NK-92 (cell line): ENCODE results near the gene EEF2K.
"Not testable (repeated sequence)": the region's sequence is repeated elsewhere in the genome, so short reads cannot be mapped to it uniquely, and the experiment has no call there.

Source experiments
- DNase-seq: peaks from one replicate; lab custom pipeline; 2025; ENCODE audit not compliant: unreplicated experiment; lab: John Stamatoyannopoulos, UW

Gene EEF2K

DNA sequence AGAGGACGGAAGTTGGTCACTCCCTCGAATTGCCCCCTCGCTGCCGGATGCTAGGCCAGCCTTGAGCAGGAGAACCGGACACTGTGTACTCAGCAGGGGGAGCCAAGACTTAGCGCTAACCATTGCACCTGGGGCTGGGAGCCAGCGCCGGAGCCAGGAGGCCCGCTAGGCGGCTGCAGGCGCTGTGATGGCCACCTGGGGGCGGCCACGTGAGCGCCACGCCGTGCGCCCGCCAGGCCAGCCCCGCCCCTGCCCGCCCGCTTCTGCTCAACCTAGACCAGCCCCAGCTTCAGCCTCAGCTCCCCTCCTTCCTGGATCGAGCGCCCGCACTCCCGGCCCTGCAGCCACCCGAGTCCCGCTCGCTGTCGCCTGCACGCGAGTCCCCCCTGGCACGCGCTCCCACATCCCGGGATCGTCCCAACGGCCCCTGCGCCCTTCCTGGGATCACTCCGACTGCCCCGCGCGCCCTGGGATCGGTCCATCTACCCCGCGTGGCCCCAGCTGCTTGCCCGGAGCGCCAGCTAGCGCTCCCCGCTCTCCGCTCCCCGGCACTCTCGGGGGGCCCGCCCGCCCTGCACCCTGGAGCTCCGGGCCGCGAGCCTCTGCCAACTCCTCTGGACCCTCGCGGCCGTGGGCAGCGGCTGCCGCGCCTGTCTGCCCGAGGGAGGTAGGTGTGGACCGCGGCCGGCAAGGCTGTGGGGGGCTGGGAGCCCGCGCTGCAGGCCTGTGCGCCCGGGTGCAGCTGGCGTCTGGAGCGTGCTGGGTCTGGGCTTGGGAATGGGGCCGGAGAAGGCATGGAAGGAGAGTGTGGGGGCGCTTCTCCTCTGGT, at the start of gene EEF2K:
EEF2K (plus strand) TSS at position 266 of the 829 bp plus-strand sequence. CDS start 19,452 bp downstream, outside the sequence.
- no peak for DNase-seq

DNA sequence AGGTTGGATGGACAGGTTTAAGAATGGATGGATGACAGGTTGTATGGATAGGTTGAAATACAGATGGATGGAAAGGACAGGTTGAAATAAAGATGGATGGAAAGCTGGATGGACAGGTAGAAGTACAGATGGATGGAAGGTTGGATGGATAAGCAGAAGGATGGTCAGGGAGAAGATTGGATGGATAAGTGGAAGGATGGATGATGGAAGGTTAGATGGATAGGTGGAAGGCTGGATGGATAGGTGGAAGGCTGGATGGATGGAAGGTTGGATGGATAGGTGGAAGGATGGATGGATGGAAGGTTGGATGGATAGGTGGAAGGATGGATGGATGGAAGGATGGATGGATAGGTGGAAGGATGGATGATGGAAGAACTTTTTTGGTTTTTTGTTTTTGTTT, 44.7 kb upstream of the EEF2K start:
- DNase-seq = no peak

DNA sequence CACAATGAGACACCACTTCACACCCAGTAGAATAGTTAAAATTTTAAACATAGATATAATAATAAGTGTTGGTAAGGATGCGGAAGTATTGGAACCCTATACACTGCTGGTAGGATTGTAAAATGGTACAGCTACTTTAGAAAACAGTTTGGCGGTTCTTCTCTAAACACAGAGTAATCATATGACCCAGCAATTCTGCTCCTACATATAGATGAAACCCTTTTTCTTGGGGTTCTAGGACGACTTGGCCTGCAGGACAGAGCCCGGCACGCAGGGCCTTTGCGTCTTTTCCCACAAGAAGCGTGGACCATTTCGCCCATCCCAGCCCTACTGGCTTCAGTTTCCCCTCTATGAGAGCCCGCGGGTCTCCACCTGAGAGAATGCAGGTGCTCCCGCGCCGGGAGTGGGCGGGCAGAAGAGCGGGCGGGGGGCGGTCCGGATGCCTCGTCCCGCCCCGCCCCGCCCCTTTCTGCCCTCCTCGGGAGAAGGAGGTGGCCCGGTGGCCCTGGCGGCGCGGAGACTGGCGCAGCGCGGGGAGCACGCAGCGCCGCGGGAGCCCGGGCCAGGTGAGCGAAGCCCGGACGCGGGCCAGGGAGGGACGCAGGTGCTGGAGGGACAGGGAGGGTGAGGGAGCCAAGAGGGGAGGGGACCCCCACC, 44.0 kb upstream of the EEF2K start, which contains the start of gene SDR42E2:
SDR42E2 (plus strand) TSS at position 508 of the 657 bp plus-strand sequence. CDS start 3,077 bp downstream, outside the sequence.
- DNase-seq = no peak

DNA sequence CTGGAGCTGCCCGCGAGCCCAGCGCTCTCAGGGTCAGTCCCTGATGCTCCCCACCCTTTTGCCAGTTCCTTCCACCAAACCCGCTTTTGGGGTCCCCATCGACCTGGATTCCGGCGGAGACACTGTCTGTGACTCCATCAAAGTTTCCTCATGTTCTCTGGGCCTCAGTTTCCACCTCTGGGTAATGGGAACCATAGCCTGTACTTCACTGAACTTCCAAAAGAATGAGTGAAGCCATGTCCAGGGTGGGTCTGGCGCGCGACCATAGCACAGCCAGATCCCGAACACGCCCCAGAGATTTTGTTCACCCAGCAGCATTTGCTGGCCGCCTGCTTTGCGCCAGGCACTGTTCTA, 43.4 kb upstream of the EEF2K start:
- no peak for DNase-seq

DNA sequence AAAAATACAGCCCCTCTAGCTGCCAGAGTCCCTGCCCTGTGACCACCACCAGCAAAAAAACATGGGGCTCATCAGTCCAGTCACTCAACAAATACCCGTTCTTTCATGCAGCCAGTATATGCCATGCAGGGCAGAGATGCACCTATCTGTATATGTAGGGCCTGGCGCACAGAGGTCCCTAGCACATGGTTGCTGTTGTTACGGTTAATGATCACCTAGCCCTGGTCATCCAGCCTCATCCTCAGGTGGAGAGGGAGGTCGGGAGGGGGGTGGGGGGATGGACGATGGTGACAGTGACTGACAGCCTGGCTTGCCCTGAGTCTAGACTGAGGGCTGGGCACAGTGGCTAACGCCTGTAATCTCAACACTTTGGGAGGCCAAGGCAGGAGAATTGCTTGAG, 42.3 kb upstream of the EEF2K start:
- no peak for DNase-seq

DNA sequence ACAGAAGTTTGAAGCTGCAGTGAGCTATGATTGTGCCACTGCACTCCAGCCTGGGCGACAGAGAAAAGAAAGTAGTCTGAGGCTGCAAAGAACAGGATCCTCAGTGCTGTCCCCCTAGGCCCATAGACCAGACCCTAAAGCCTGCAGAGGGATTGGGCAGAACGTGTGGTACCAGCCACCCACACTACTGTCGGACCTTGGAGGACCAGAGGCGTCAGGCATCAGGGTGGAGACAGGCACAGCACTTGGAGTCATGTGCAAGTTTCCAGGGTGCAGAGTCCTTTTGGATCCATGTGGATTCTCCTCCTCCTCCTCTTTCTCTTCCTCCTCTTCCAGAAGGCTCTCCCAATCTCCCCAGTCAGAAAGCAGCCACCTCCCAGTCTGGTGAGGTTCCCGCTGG, 41.6 kb upstream of the EEF2K start:
- no peak for DNase-seq

DNA sequence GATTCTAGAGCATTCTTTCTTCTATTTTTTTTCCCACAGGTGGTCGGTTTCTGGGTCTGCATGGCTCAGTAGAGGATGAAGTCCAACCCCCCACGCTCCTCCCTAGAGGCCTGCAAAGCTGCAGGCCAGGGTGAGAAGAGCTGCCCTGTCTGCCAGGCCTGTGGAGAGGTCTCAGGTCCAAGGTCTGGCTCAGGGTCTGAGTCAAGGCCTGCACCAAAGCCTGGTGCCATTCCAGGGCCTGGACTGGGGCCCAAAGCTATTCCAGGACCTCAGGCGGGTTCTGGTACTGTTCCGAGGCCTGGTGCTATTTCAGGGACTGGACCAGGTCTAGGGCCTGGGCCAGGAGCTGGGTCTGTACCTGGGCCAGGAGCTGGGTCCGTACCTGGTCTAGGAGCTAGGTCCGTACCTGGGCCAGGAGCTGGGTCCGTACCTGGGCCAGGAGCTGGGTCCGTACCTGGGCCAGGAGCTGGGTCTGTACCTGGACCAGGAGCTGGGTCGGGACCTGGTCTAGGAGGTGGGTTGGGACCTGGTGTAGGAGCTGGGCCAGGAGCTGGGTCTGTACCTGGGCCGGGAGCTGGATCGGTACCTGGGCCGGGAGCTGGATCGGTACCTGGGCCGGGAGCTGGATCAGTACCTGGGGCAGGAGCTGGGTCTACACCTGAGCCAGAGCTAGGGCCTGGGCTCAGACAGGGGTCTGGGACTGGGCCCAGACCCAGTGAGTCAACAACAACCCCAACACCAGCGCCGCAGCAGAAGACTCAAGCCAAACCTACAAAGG, 40.4 kb upstream of the EEF2K start:
- no peak for DNase-seq

DNA sequence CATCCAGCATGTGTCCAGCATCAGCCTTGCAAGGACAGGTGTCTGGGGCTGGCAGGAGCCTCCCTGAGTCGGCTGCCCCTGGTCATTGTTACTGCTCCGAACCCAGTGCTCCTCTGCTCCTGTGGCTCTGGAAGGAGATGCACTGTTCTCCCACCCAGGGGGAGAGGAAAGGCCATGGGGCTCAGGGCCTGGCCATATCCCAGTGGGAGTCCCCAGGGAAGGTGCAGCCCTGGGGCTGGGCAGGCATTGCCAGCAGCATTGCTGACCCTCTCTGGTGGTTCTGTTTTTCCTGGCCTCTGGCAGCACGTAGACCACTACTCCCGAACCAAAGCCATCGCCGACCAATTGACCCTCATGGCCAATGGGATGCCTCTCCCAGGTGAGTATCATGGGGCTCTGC, 34.1 kb upstream of the EEF2K start:
- DNase-seq = no peak

DNA sequence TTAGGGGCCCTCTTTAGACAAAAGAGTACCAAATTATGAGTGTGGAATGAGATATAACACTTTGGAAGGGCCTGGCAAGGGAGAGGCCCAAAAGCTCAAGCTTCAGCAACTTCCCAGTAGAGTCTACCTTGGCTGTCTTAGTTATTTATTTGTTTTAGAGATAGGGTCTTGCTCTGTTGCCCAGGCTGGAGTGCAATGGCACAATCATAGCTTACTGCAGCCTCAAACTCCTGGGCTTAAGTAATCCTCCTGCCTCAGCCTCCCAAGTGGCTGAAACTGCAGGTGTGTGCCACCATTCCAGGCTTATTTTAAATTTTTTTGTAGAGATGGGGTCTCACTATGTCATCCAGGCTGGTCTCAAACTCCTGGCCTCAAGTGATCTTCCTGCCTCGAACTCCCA, 33.4 kb upstream of the EEF2K start:
- DNase-seq = not testable (repeated sequence)

DNA sequence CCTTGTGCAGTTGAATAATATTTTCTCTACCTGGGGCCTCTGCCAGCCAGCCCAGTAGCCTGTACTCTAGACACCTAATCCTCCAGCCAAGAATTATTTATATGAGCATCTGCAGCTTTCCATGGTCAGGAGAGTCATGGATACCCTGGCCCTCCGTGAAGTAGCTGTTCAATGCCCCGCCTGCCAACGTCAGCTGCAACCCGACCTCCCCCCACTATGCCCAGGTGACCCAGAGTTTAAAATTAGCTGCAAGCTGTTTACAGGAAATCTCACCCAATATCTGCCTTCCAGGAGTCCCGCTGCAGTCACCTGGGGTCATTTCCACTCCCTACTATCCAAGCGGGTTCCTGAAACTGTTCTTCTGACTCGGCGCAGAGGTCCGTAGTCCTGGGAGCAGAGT, 31.4 kb upstream of the EEF2K start:
- no peak for DNase-seq

DNA sequence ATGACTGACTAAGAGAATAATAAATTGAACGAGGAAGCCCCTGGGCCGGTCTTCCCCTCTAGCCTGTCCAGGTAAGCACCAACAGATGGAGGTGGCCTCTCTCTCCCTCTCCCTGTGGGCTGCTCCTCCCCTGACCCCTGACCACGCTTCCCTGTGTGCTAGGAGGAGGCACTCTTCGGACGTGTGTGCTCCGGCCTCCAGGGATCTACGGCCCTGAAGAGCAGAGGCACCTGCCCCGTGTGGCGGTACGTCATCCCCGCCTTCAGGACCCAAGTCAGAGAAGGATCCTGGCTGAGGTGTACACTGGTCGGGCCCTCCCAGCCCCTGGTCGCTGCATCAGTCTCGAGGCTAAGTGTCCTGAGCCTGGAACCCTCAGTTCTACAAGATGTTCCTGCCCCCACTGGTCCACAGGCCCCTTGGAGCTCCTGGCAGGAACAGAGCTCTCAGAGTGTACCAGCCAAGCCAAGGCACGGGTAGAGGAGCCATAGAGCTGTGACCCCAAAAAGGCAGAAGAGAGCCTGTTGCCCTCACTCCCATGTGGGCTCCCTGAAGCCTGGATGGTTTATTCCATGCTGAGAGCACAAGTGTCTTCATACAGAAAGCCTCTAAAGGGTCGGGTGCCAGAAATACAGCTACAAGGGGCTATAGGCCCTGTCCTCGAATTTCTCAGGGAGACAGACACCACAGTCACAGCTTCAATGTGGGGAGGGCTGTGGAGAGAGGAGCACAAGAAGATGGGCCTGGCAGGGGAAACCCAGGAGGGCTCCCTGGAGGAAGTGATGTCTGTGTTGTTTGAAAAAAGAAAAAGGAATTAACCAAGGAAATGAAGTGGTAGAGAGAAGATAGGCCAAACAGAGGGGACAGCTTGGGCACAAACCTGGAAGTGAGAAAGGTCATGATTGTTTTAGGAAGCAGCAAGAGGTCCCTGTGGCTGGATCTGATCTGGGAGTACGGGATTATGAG, 27.8 kb upstream of the EEF2K start:
- no peak for DNase-seq

DNA sequence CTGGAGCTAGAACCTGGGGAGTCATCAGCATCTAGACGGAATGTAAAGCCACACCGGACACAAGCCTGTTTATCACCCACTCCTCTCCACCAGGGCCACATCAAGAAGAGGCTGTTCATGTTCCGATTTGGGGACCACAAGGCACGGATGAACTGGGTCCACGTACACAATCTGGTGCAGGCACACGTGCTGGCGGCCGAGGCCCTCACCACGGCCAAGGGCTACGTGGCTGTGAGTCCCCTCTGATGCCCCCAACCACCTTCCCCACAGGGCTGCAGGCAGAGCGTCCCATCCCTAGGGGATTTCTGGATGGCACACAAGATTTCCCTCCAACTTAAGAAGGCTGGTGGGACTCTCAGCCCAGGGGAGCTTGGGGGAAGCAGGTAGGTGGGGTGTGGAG, 24.7 kb upstream of the EEF2K start:
- no peak for DNase-seq

DNA sequence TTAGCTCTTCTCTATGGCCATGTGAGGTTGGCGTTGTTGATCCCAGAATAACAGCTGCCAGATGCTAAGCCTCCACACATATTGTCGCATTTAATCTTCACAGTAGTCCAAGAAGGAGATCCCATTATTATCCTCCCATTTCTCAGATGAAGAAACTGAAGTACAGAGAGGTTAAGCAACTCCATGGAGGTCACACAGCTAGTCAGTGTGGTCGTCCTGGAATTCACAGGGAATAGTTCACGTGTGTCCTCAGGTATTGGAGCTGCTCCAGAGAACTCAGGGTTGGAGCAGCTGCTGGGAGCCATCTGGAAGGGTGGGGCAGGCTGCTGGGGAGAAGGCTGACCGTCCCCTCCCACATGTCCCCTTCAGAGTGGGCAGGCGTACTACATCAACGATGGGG, 24.2 kb upstream of the EEF2K start:
- DNase-seq = no peak

DNA sequence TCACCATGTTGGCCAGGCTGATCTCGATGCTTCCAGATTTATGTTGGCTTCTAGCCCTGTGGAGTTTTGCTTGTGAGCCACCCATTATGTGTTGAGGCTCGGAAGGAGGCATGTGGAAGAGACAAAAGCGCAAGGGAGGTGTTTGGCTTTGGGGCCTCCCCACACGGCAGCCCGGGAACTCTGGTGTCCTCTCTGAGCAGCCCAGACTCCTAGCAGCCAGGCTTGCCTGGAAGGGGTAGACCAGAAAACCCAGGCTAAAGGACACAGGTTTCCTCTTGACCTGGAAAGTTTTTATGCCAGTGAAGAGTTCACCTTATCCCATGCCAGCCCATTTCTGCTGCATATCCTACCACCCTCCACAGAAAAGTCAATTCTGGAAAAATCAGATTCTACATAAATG, 22.7 kb upstream of the EEF2K start:
- no peak for DNase-seq

DNA sequence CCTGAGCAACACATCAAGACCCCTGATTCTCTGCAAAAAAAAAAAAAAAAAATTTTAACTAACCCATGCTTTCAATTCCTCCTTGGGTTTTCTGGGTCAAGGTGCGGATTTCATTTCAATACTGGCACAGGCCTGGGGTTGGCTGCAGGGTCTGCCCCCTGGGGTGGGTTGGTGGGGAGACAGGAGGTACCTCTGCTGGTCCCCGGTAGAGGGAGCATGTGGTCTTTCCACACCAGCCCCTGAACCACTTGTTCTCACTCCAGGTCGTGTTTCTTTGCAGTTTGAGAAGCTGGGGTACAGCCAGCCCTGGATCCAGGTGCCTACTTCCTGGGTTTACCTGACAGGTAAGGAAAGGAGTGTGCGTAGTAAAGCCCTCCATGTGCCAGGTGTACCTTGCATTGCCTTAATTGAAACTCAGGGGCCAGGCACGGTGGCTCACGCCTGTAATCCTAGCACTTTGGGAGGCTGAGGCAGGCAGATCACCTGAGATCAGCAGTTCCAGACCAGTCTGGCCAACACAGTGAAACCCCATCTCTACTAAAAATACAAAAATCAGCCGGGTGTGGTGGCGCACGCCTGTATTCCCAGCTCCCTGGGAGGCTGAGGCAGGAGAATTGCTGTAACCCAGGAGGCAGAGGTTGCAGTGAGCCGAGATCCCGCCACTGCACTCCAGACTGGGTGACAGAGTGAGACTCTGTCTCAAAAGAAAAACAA, 22.0 kb upstream of the EEF2K start:
- no peak for DNase-seq

DNA sequence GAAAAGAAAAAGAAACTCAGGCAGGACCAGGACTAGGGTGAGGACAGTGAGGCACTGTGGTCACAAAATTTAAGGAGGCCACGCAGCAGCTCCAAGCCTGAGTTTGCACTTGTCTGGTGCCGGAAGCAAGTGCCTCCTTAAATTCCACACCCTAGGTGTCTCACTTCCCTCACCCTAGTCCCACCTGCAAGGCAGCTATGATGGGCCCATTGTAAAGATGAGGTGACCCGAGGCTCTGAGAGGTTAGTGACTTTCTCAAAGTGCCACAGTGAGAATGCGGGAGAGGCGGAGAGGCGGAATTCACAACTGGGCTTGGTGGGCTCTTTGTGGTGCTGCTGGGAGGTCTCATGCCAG, 21.5 kb upstream of the EEF2K start:
- no peak for DNase-seq

DNA sequence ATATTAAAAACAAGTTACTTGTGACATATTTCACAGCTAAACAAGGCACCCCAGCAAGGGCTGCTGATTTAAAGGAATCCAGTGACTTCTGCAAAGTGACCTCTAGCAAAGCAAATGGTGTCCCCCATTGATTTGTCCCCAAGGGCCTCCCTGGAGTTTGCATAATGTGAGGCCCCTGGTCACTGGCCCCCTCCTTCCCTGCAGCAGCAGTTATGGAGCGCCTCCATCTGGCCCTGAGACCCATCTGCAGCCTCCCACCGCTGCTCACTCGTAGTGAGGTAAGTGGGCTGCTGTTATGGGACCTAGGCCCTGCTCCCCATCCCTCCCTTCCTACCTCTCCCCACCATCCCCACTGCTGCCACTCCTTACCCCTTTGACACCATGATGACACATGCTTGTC, 19.6 kb upstream of the EEF2K start:
- DNase-seq = no peak

DNA sequence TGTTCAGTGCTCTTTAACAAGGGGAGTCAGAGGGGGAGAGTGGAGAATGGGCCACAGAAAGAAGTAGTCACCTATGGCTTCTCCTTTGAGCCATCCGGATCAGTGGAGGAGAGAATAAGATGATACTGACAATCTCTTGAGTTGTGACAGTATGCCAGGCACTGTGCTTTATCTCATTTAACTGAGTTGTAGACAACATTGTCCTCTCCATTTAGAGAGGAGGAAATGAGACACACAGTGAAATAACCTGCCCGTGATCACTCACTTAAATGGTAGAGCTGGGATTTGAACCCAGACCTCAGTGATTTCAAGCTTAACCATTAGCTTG, 17.8 kb upstream of the EEF2K start:
- no peak for DNase-seq

DNA sequence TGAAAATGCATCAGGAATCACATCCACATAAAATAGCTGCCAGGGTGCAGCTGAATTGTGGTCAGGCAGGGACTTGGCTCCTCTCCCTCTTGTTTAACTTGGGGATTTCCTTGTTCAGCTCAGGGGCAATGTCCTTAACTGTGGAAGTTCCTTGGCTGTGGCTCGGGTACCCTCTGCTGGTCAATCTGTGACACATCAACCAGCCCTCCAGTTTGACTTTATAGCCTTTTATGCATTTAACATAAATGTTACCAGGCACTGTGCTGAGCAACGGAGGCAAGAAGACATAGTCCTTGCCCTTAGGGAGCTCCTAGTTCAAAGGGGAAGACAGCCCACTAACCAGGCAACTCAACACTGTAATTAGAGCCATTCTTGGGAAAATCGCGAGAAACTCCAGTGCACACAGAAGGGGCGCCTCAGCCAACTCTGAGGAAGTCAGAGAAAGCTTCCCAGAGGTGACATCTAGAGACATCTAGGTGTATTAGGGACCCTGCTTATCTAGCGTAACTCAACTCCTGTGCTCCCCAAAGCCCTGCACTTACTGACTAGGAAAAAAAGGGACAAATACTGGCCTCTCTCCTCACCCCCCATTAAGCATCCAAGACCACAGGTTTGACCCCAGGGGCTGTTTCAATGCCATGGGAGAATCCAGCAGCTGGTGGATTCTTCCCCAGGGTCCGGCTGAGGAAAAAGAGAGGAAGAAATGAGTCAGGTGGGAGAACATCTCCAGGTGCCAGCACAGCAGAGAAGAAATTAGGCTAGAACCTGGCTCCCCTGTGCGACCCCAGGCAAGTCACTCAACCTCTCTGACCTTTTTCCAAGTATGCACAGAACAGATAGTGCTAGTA, 17.3 kb upstream of the EEF2K start:
- DNase-seq = peak; percentile 17
